ENCODE results near the gene RNF157.

The RNF157 gene

GRCh38 chr17:76240461-76241203 is at the start of gene RNF157:
Gene RNF157, minus strand, starts transcription at chr17:76240493. Its CDS starts 253 bp downstream, at chr17:76240240.
- peak within 1 kb of the TSS; percentile 96 for H3K4me3 ChIP-seq (ENCODE audit: low read depth, low read length)
- TF ChIP-seq CTCF (IDR thresholded peaks at IDR 0.05; ENCODE audit: insufficient read depth, low read depth, low read length, missing control alignments) = no peak
- DNase-seq (ENCODE audit: low read depth) = peak; percentile 72

- DNase-seq (ENCODE audit: low read depth) = no peak
- no peak for TF ChIP-seq CTCF (IDR thresholded peaks at IDR 0.05; ENCODE audit: insufficient read depth, low read depth, low read length, missing control alignments)
Observed at GRCh38 chr17:76281573-76282371, 41.5 kb upstream of the RNF157 start.

GRCh38 chr17:76280650-76281049 is 40.4 kb upstream of the RNF157 start:
- H3K4me3 ChIP-seq (ENCODE audit: low read depth, low read length) = no peak overlapping the region
- no peak for TF ChIP-seq CTCF (IDR thresholded peaks at IDR 0.05; ENCODE audit: insufficient read depth, low read depth, low read length, missing control alignments)
- DNase-seq (ENCODE audit: low read depth) = no peak

More at GRCh38 chr17:76281573-76282371, 41.5 kb upstream of the RNF157 start:
- H3K4me3 ChIP-seq (ENCODE audit: low read depth, low read length) = no peak overlapping the region

- TF ChIP-seq CTCF (IDR thresholded peaks at IDR 0.05; ENCODE audit: insufficient read depth, low read depth, low read length, missing control alignments) = no peak
- no peak for DNase-seq (ENCODE audit: low read depth)
- H3K4me3 ChIP-seq (ENCODE audit: low read depth, low read length) = no peak overlapping the region
Observed at GRCh38 chr17:76279742-76280287, 39.5 kb upstream of the RNF157 start.

GRCh38 chr17:76278952-76279741 is 38.9 kb upstream of the RNF157 start:
- no peak overlapping the region for H3K4me3 ChIP-seq (ENCODE audit: low read depth, low read length)
- peak; percentile 89 for TF ChIP-seq CTCF (IDR thresholded peaks at IDR 0.05; ENCODE audit: insufficient read depth, low read depth, low read length, missing control alignments)
- peak; percentile 83 for DNase-seq (ENCODE audit: low read depth)

GRCh38 chr17:76278268-76278908 is 38.1 kb upstream of the RNF157 start:
- no peak for TF ChIP-seq CTCF (IDR thresholded peaks at IDR 0.05; ENCODE audit: insufficient read depth, low read depth, low read length, missing control alignments)
- DNase-seq (ENCODE audit: low read depth) = no peak
- no peak overlapping the region for H3K4me3 ChIP-seq (ENCODE audit: low read depth, low read length)
